Neural progenitor cell (in vitro differentiated cells): Measurements from ENCODE around the gene CHTOP. TPM values are rescaled to one million over a fixed set of nuclear protein-coding genes. Genes with fewer than 3 reads are reported as not detected.

Source experiments
- DNase-seq: peaks from one replicate; pipeline ENCODE4 v3.0.0-alpha.2; 2016; ENCODE audit warnings: low spot score
- H2AFZ ChIP-seq: fragments of 200-600 bp; sonication (generic); replicated peaks from 2 replicates; pipeline ENCODE4 v1.6.1; 2016; ENCODE audit warnings: antibody characterized with exemption
- H3F3A ChIP-seq: fragments of 200-600 bp; sonication (generic); 2 replicates; pipeline ENCODE4 v1.6.1; 2016; ENCODE audit warnings: antibody characterized with exemption, low read depth
- H3K27ac ChIP-seq: fragments of 200-600 bp; sonication (generic); 2 replicates; pipeline ENCODE4 v1.5.1; 2016; ENCODE audit warnings: mild to moderate bottlenecking
- H3K27me3 ChIP-seq: fragments of 200-600 bp; sonication (generic); 2 replicates; pipeline ENCODE4 v1.6.1; 2016; ENCODE audit warnings: mild to moderate bottlenecking, moderate library complexity
- H3K36me3 ChIP-seq: fragments of 200-600 bp; sonication (generic); 2 replicates; pipeline ENCODE4 v1.5.1; 2016
- H3K4me1 ChIP-seq: fragments of 200-600 bp; sonication (generic); 2 replicates; pipeline ENCODE4 v1.6.1; 2016; ENCODE audit warnings: mixed run types
- H3K4me2 ChIP-seq: fragments of 200-600 bp; sonication (generic); 2 replicates; pipeline ENCODE4 v1.6.1; 2016
- H3K4me3 ChIP-seq: fragments of 200-600 bp; sonication (generic); 2 replicates; pipeline ENCODE4 v1.5.1; 2016
- H3K79me2 ChIP-seq: fragments of 200-600 bp; sonication (generic); 2 replicates; pipeline ENCODE4 v1.6.1; 2016; ENCODE audit warnings: low read depth
- H3K9ac ChIP-seq: fragments of 200-600 bp; sonication (generic); 2 replicates; pipeline ENCODE4 v1.6.1; 2016
- H3K9me3 ChIP-seq: fragments of 200-600 bp; sonication (generic); 2 replicates; pipeline ENCODE4 v1.5.1; 2016; ENCODE audit warnings: low read depth
- H4K20me1 ChIP-seq: fragments of 200-600 bp; sonication (generic); 2 replicates; pipeline ENCODE4 v1.6.1; 2016; ENCODE audit warnings: low read depth
- H3K27ac Mint-ChIP-seq: 3 replicates; pipeline ENCODE4 v1.8.0; 2021; ENCODE audit warnings: mixed read lengths
- H3K27me3 Mint-ChIP-seq: 2 replicates; pipeline ENCODE4 v1.8.0; 2022; ENCODE audit warnings: low read depth, mild to moderate bottlenecking, inconsistent platforms, moderate library complexity, mixed read lengths; ENCODE audit not compliant: insufficient read depth
- H3K36me3 Mint-ChIP-seq: 3 replicates; pipeline ENCODE4 v1.8.0; 2021; ENCODE audit warnings: mixed read lengths
- H3K4me1 Mint-ChIP-seq: 3 replicates; pipeline ENCODE4 v1.8.0; 2021; ENCODE audit warnings: mixed read lengths
- H3K4me3 Mint-ChIP-seq: 3 replicates; pipeline ENCODE4 v1.8.0; 2021; ENCODE audit warnings: mild to moderate bottlenecking, moderate library complexity, mixed read lengths
- H3K9me3 Mint-ChIP-seq: 3 replicates; pipeline ENCODE4 v1.8.0; 2020; ENCODE audit warnings: mixed read lengths
- EZH2 ChIP-seq: fragments of 200-600 bp; sonication (generic); IDR thresholded peaks from 2 replicates; pipeline ENCODE4 v1.6.1; 2017; ENCODE audit warnings: antibody characterized with exemption, mild to moderate bottlenecking, moderate library complexity
- EZH2phosphoT487 ChIP-seq: fragments of 200-600 bp; sonication (generic); IDR thresholded peaks from 2 replicates; pipeline ENCODE4 v1.6.1; 2017; ENCODE audit warnings: antibody characterized with exemption
- total RNA-seq: library from RNA; depleted of rRNA; stranded (reverse); fragments of >200 nt; gene quantifications from 2 replicates; pipeline ENCODE4 v1.2.3, GENCODE V29; 2015; ENCODE audit warnings: low replicate concordance
- TF ChIP-seq, protein P1 (sequence below): fragments of 200-600 bp; sonication (generic); IDR thresholded peaks from 2 replicates; pipeline ENCODE4 v1.5.1; 2017; ENCODE audit warnings: antibody characterized with exemption, mild to moderate bottlenecking

Gene CHTOP
- total RNA-seq, 1 donor from 2014 or later, result 96.1 TPM

- H3K36me3 ChIP-seq, result no peaks in the 10 kb centered on the region
- no peak overlapping the region for H3K27ac ChIP-seq
- no peaks in the 10 kb centered on the region for H3K27me3 ChIP-seq
- peaks cover 31% of the 10 kb centered on the region for H3K4me1 Mint-ChIP-seq
- no peaks in the 10 kb centered on the region for H3K36me3 Mint-ChIP-seq
- H3K4me3 Mint-ChIP-seq, result no peak overlapping the region
- H3K27ac Mint-ChIP-seq, result no peak overlapping the region
- no peaks in the 10 kb centered on the region for H4K20me1 ChIP-seq
- H3K27me3 Mint-ChIP-seq, result peaks cover 15% of the 10 kb centered on the region
- no peak for DNase-seq
- no peak overlapping the region for H3K4me2 ChIP-seq
- no peak overlapping the region for H2AFZ ChIP-seq
- H3K9me3 ChIP-seq, result no peaks in the 10 kb centered on the region
- H3F3A ChIP-seq, result no peaks in the 10 kb centered on the region
- no peaks in the 10 kb centered on the region for H3K79me2 ChIP-seq
- H3K4me1 ChIP-seq, result peaks cover 31% of the 10 kb centered on the region
- no peaks in the 10 kb centered on the region for H3K9me3 Mint-ChIP-seq
- H3K4me3 ChIP-seq, result no peak overlapping the region
- TF ChIP-seq, protein P1, sequence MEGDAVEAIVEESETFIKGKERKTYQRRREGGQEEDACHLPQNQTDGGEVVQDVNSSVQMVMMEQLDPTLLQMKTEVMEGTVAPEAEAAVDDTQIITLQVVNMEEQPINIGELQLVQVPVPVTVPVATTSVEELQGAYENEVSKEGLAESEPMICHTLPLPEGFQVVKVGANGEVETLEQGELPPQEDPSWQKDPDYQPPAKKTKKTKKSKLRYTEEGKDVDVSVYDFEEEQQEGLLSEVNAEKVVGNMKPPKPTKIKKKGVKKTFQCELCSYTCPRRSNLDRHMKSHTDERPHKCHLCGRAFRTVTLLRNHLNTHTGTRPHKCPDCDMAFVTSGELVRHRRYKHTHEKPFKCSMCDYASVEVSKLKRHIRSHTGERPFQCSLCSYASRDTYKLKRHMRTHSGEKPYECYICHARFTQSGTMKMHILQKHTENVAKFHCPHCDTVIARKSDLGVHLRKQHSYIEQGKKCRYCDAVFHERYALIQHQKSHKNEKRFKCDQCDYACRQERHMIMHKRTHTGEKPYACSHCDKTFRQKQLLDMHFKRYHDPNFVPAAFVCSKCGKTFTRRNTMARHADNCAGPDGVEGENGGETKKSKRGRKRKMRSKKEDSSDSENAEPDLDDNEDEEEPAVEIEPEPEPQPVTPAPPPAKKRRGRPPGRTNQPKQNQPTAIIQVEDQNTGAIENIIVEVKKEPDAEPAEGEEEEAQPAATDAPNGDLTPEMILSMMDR, result no peak
- TF ChIP-seq EZH2phosphoT487, result no peak
- TF ChIP-seq EZH2, result no peak
- no peak overlapping the region for H3K9ac ChIP-seq
Observed at GRCh38 chr1:153610811-153611301, 23.0 kb upstream of the CHTOP start.

- Histone ChIP-seq H3K9ac (no peak overlapping the region), H3K4me2 (no peak overlapping the region), H3K79me2 (no peaks in the 10 kb centered on the region), H3K27ac (no peak overlapping the region), H3K27me3 (no peaks in the 10 kb centered on the region), H3K4me3 (no peak overlapping the region), H3F3A (no peaks in the 10 kb centered on the region), H3K9me3 (no peaks in the 10 kb centered on the region), H3K4me1 (peaks cover 31% of the 10 kb centered on the region), H2AFZ (no peak overlapping the region), H3K36me3 (no peaks in the 10 kb centered on the region), H4K20me1 (no peaks in the 10 kb centered on the region)
- no peak for DNase-seq
- Mint-ChIP-seq H3K27me3 (peaks cover 15% of the 10 kb centered on the region), H3K9me3 (no peaks in the 10 kb centered on the region), H3K4me3 (peak overlapping the region; percentile 6), H3K27ac (no peak overlapping the region), H3K36me3 (no peaks in the 10 kb centered on the region), H3K4me1 (peaks cover 31% of the 10 kb centered on the region)
- TF ChIP-seq EZH2, result no peak
- TF ChIP-seq, protein P1, result no peak
- TF ChIP-seq EZH2phosphoT487, result no peak
Observed at GRCh38 chr1:153611356-153611755, 22.5 kb upstream of the CHTOP start.

DNA sequence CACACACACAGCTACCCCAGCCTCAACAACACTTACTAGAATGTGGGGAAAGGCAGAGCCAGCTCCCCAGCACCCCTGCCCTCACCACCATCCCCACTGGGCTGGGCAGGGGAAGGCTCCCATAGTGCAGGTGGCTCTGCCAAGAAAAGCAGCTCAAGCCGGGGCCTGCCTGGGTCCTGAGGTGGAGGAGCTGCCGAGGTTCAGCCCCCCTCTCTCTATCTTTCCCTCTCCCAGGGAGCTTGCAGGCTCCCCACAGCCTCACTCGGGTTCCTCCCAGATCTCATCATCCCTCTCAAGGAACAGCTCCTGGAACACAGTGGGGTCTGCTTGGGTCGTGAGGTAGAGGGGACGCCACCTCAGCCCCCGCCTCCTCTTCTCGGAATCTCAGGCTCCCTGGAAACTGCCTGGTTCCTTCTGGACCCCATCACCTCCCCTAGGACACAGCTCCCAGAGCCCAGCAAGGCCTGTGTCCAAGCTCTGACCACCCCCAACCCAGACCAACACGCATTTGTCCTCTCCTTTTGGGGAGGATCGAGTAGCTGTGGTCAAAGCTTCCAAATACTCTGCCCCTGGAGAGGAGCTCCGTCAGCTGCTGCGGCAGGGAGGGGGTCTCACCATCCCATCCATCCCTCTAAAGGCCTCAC, 21.6 kb upstream of the CHTOP start:
- H3K27me3 ChIP-seq, result no peaks in the 10 kb centered on the region
- Mint-ChIP-seq H3K36me3 (no peaks in the 10 kb centered on the region), H3K27me3 (peaks cover 10% of the 10 kb centered on the region), H3K9me3 (no peaks in the 10 kb centered on the region), H3K27ac (peak overlapping the region; percentile 29), H3K4me1 (peaks cover 24% of the 10 kb centered on the region), H3K4me3 (no peak overlapping the region)
- peak overlapping the region; percentile 27 for H3K4me3 ChIP-seq
- peaks cover 31% of the 10 kb centered on the region for H3K4me1 ChIP-seq
- H3K9me3 ChIP-seq, result no peaks in the 10 kb centered on the region
- H2AFZ ChIP-seq, result peak overlapping the region; percentile 85
- H3K79me2 ChIP-seq, result no peaks in the 10 kb centered on the region
- H3F3A ChIP-seq, result no peaks in the 10 kb centered on the region
- H3K36me3 ChIP-seq, result no peaks in the 10 kb centered on the region
- no peak for DNase-seq
- no peaks in the 10 kb centered on the region for H4K20me1 ChIP-seq
- peak overlapping the region; percentile 67 for H3K4me2 ChIP-seq
- TF ChIP-seq, protein P1, result no peak
- TF ChIP-seq EZH2, result no peak
- TF ChIP-seq EZH2phosphoT487, result no peak
- H3K9ac ChIP-seq, result no peak overlapping the region
- H3K27ac ChIP-seq, result no peak overlapping the region
